HG03442 (cell line): ENCODE data around the gene OR6A2.

Source experiments
- ATAC-seq: cut with Tn5 transposase; IDR thresholded peaks from one replicate; pipeline ENCODE4 v1.9.1; 2021; ENCODE audit warnings: mild to moderate bottlenecking, moderate library complexity; ENCODE audit not compliant: unreplicated experiment

The OR6A2 gene

DNA sequence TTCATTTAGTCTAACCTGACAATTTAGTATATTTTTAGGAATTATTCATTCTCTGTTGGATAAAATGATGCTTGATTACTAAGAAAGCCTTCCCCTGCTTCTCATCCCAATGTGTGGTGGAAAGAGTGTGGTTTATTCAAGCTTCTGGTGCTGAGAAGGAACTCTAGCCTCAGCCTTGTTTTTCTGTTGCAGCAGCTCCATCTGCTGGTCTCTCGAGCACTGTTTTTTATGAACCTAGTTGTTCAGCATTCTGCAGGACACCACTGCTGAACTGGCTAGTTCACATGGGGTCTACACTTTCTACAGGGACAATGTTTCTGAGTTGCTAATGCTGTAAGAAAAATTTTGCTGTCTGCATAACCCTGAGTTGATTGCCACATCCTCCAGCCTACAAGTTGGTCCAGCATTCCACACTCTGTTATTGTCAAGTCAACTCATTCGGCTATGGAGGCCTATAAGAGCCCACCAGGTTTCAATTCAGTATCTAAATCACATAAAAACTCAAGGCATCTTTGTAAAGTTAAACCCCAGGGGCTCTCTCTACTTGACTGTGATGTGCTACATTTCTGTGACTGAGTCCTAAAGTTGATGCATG is 42.0 kb downstream of the OR6A2 start:
- ATAC-seq, result peak; percentile 76

DNA sequence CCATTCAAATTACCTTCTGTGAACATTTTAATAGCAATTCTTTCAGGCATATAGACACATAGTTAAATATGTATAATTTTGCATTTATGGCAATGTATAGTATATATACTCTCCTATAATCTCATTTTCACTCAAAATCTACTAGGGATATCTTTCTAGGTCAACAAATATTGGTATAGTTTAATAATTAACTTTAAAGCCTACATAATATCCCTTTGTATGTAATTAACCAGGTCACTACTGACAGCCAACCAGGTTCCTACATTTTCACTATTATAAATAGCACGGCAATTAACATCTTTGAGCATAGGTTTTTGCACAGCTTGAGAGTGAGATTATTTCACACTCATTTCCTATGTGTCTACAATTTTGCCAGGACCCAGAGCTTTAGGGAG is 43.5 kb downstream of the OR6A2 start:
- ATAC-seq, result no peak

DNA sequence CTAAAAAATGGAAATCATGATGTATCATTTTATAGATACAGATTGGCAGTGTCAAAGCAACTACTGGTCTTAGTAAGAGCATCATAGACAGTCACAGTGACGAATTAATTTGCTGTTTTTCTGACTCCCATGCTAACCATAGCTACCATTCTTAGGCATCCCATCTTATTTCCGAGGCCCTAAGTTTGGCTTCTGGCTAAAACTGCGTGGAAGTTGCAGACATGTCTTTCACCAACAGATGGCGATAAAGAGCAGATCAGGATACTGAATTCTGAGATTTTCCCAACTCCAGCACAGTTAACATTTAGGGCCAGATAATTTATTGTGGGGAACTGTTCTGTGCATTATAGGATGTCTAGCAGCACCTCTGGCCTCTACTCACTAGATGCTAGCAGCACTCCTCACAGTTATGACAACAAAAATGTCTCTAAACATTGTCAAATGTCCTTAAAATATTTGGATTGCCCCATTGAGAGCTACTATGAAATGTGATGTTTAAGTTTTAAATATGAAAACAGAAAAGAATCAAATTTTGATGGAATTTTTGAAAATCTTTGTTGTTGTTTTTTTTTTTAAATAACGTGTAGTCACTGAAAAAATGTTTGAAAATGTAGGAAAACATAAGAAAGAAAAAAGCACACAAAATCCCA is 44.1 kb downstream of the OR6A2 start:
- no peak for ATAC-seq

DNA sequence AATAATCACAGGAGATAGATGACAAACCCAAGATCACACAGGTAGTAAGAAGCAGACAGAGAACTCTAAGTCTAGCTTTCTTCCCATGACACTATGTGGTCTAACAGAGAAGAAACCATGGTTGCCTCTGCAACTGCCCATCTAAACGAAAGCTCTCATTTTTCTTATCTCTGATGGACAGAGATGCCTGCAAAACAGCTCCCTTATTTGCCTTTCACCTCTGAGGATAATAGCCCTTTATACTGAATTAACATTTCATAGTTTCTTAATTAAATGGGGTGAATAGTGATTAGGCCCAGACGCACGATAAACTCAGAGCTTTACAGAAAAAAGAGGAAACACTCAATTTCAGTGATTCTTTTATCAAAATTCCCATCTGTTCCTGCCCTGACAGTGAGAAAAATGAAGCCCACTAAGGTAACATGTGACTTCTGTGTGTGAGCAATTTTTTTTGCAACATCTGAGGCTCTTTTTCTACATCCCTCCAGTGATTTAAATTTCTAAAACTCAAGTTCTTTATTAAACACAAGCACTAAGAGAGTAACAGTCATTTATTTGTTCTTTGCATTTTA is 52.3 kb downstream of the OR6A2 start:
- no peak for ATAC-seq

DNA sequence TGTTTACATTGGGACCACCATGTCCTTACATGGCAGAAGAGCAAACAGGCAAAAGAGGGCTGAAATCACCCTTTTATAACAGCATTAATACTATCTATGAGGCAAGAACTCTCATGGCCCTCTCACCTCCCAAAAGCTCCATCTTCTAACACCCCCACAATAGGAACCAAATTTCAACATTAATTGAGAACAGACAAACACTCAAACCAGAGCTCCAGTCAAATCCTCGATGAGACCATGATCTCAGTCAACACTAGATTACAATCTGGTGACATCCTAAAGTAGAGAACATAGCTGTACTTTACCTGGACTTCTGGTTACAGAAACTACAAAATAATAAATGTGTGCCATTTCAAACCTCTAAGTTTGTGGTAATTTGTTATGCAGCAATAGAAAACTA is 52.9 kb downstream of the OR6A2 start:
- no peak for ATAC-seq

DNA sequence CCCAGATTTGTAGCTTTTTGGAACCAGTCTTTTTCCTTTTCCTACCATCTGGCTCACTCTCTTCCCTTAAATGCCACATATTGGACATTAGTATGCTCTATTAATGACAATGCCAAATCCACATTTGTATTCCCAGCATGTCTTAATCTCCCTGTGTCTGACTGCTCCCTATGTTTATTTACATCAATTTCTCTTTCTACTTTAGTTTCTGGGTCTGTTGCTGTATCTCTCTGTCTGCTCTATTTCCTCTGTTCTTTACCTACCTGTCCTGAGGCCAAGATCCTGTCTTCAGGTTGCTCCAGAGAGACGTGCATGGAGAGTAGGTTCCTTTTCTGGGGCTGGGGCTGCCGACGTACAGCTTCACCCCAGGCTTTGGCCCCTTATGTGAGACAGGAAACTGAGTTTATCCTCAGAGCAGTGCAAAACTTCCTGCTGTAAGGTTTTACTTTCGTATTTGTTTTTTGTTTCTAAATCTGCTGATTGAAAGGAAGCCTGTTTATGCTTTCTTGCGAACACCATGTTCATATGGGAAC is 53.3 kb downstream of the OR6A2 start:
- ATAC-seq, result peak; percentile 75

DNA sequence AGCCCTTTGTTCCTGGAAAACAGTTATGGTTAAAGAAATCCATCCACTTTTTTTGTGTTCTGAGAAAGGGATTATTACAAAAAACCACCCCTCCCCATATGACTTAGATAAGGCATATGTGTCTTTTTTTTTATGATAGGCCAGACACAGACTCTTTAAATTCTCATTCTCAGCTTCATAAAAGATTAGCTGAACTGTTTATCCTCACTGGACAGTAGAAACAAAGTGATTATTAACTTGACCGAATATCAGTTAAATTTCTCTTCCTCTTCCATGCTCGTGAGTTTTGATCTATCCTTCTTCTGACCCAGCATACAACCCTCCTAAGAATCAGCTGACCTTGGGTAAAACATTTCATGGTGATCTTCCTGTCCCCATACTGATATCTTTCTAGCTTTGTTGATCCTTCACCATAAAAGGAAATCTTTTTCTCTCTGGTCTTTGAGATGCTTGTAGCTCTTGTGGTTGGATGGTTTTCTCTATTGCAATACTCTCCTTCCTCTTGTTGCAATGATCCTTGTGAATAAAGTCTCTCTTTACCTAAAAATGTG is 53.9 kb downstream of the OR6A2 start:
- ATAC-seq, result peak; percentile 53

DNA sequence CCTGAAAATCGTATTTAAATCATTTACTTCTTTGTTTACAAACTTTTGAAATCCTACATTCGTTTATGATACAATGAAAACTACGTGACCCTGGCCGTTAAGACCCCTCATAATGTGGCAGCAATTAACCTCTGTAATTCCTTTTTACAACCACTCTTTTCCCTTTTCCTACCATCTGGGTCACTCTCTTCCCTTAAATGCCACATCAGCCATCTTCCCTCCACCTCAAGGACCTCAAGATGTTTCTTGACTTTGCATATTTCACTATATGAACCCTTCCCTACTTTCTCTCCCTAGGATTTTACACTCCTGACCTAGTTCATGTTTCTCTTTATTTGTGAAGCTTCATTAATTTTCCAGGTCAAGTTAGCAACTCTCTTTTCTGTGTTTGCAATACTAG is 54.5 kb downstream of the OR6A2 start:
- no peak for ATAC-seq

DNA sequence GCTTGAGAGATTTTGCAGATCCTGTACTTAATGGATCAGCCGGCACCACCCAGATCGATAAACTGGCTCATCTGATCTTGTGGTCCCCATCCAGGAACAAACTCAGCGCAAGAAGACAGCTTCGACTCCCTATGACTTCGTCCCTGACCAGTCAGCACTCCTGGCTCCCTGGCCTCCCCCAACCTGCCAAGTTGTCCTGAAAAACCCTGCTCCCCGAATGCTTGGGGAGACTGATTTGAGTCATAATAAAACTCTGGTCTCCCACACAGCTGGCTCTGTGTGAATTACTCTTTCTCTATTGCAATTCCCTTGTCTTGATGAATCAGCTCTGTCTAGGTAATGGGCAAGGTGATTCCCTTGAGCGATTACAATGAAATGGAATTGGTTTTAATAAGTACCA is 57.2 kb downstream of the OR6A2 start:
- no peak for ATAC-seq
